GM04504 (cell line): ENCODE results near the gene GAREM2.
"Not testable (repeated sequence)": the region's sequence is repeated elsewhere in the genome, so short reads cannot be mapped to it uniquely, and the experiment has no call there.

ENCODE experiments used
- DNase-seq: peaks from one replicate; pipeline ENCODE4 v3.0.0-alpha.2; 2012; ENCODE audit warnings: low read depth

The GAREM2 gene

GRCh38 chr2:26172871-26173775 is at the start of gene GAREM2:
Gene GAREM2, plus strand, starts transcription at chr2:26173088. Its CDS starts 133 bp downstream, at chr2:26173221.
- no peak for DNase-seq

GRCh38 chr2:26123426-26123825 is 49.5 kb upstream of the GAREM2 start:
- no peak for DNase-seq

DNA sequence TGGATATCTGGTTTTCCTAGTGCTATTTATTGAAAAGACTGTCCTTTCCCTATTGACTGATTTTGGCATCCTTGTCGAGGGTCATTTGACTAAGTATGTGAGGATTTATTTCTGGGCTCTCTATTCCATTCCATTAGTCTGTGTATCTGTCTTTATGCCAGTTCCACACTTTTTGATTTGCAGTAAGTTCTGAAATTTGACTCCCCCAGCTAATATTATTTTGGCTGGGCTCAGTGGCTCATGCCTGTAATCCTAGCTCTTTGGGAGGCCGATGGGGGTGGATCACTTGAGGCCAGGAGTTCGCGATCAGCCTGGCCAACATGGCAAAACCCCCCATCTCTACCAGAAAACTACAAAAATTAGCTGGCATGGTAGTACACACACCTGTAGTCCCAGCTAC is 46.8 kb upstream of the GAREM2 start:
- DNase-seq, result no peak

GRCh38 chr2:26128176-26128575 is 44.7 kb upstream of the GAREM2 start:
- DNase-seq, result no peak

GRCh38 chr2:26130763-26131162 is 42.1 kb upstream of the GAREM2 start:
- no peak for DNase-seq

- DNase-seq, result no peak
Measured at GRCh38 chr2:26136451-26136850, 36.4 kb upstream of the GAREM2 start.

- DNase-seq, result no peak
Measured at GRCh38 chr2:26139269-26140183, 33.4 kb upstream of the GAREM2 start.

DNA sequence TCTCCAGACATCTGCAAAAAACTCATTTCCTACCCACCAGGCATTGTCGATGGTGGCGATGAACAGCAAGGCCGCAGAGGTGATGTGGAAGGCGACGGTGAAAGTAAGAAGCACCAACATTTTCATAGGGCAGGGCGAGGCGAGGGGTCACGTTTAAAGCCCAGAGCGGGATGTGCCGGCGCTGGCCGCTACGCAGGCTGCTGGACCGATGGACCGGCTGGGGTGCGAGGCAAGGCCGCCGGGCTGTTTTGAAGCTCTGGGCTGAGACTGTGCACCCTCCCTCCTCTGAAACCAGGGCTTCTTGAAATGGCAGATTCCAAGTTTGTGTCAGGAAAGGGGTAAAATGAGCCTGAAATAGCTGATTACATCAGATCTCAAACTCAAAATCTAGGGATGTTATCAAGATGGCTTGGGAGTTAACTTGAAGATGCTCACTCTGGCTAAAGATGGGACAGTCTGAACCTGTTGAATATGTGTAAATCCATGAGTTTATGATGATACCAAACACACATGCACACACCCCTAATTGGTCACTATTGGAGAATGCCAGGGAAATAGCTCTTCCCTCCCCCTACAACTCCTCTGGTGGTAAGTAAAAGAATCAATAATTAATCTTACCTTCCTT is 31.6 kb upstream of the GAREM2 start:
- DNase-seq, result no peak

DNA sequence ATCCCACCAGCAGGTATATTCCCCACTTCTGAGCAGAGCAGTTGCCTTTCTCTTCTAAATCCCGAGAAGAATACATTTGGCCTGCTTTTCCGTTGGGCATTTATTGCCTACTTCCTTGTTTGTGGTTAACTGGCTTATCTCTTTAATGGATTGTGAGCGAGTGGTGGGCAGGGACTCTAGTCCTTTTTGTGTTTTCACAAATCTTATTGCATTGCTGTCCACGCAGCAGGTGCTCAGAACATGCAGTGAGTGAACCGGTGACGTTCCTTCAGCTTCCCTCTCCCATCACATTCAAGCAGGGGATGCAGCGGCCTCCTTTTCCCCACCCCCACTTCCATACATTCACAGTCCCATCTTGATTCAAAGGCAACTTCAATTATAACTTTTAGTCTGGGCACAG is 28.9 kb upstream of the GAREM2 start:
- no peak for DNase-seq

GRCh38 chr2:26144953-26145680 is 27.8 kb upstream of the GAREM2 start:
- DNase-seq, result peak; percentile 20

GRCh38 chr2:26148501-26148900 is 24.4 kb upstream of the GAREM2 start:
- DNase-seq, result no peak

DNA sequence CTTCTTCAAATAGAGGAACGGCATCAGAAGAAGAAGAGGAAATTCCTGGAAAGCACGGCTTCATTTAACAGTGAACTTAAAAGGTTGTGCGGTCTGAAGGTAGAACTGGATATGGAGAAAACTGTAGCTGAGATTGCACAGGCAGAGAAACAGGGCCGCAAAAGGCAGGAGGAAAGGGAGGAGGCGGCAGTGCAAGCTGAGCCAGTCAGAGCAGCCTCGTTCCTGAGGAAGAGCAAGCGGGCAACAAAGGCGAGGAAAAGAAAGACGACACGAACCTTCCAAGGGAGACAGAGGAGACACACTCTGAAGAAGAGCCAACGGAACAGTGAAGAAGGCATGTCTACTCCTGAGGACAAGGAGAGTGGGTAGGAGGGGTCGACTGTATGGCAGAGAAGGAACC is 22.6 kb upstream of the GAREM2 start:
- no peak for DNase-seq

DNA sequence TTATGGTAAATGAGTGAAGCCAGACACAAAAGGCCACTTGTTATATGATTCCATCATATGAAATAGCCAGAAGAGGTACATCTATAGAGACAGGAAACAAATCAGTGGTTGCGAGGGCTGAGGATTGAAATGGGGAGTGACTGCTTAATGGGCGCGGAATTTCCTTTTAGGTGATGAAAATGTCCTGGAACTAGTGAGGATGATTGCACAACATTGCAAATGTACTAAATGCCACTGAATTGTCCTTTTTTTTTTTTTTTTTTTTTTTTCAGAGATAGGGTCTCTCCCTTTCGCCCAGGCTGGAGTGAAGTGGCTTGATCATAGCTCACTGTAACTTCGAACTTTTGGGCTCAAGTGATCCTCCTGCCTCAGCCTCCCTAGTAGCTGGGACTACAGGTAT is 15.3 kb upstream of the GAREM2 start:
- no peak for DNase-seq

DNA sequence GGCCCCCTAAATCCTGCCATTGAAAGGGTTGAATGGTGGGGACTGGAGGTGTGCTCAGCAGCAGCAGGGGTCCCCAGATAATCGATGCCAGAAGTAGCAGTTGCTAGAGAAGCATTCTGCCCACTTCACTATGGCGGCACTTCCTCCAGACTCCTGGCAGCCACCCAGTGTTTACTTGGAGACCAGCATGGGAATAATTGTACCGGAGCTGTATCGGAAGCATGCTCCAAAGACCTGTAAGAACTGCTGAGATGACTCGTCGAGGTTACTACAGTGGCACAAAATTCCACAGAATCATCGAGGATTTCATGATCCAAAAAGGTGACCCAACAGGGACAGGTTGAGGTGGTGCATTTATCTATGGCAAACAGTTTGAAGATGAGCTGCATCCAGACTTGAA is 11.0 kb upstream of the GAREM2 start:
- no peak for DNase-seq

DNA sequence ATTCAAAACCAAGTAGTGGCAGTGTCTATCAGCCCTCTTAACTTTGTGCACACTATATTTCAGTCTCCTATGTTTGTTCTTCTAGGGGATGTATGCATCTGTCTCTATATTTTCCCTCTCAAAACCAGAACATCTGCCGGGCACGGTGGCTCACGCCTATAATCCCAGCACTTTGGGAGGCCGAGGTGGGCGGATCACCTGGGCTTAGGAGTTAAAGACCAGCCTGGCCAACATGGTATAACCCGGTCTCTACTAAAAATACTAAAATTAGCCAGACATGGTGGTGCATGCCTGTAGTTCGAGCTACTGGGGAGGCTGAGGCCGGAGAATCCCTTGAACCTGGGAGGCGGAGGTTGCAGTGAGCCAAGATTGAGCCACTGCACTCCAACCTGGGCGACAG is 9.9 kb upstream of the GAREM2 start:
- no peak for DNase-seq

DNA sequence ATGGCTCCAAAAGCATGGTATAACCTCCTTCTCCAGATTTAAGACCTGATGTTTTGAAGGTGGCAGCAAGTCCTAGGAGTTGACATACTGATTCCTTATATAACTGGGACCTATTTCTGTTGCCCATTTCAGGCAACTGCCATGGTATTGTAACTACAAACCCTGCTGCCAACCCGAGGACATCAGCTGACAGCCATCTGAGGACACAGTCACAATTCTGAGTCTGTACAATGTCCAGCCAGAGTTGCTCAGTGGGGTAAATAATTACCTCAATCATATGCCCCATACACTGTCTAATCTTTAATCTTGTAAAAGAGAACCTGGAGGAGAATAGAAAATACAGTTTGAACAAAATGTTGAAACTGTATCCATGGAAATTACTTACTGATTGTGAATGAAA is 8.7 kb upstream of the GAREM2 start:
- DNase-seq, result no peak

- DNase-seq, result no peak
Measured at GRCh38 chr2:26164641-26165211, 8.2 kb upstream of the GAREM2 start.

DNA sequence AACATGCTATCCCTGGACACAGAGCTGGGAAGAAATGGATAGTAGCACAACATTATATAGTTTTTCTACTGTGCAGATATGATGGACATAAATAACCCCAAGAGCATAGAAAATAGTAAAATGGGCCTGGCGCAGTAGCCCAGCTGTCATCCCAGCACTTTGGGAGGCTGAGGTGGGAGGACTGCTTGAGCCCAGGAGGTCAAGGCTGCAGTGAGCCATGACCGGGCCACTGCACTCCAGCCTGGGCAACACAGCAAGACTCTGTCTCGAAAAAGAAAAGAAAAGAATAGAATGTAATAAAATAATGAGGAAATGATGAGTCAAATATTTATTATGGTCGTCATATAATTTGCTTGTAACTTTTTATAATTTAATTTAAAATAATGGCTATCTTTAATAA is 7.5 kb upstream of the GAREM2 start:
- DNase-seq, result no peak

GRCh38 chr2:26166541-26166940 is 6.3 kb upstream of the GAREM2 start:
- DNase-seq, result not testable (repeated sequence)

- DNase-seq, result no peak
Measured at GRCh38 chr2:26168785-26169184, 4.1 kb upstream of the GAREM2 start.

- DNase-seq, result no peak
Measured at GRCh38 chr2:26169226-26169625, 3.7 kb upstream of the GAREM2 start.
